HFFc6 (cell line): ENCODE data around the gene LMNA. TPM values are rescaled to one million over a fixed set of nuclear protein-coding genes. Genes with fewer than 3 reads are reported as not detected.

Experiments used
- DNase-seq: peaks from one replicate; pipeline ENCODE4 v3.0.0-alpha.2; 2018
- H3K27ac Mint-ChIP-seq: 2 replicates; pipeline ENCODE4 v1.8.0; 2020; ENCODE audit warnings: mild to moderate bottlenecking, mixed read lengths
- H3K27me3 Mint-ChIP-seq: 2 replicates; pipeline ENCODE4 v1.8.0; 2021; ENCODE audit warnings: mild to moderate bottlenecking, moderate library complexity, mixed read lengths; ENCODE audit not compliant: insufficient read depth
- H3K36me3 Mint-ChIP-seq: 2 replicates; pipeline ENCODE4 v1.8.0; 2021; ENCODE audit warnings: low read depth, mixed read lengths
- H3K4me1 Mint-ChIP-seq: 2 replicates; pipeline ENCODE4 v1.8.0; 2020; ENCODE audit warnings: low read depth, mixed read lengths
- H3K4me3 Mint-ChIP-seq: 2 replicates; pipeline ENCODE4 v1.8.0; 2020; ENCODE audit warnings: mild to moderate bottlenecking, moderate library complexity, mixed read lengths
- H3K9me3 Mint-ChIP-seq: 2 replicates; pipeline ENCODE4 v1.8.0; 2020; ENCODE audit warnings: mild to moderate bottlenecking, mixed read lengths
- CTCF ChIP-seq: fragments of 200-600 bp; sonication (generic); IDR thresholded peaks from 2 replicates; pipeline ENCODE4 v1.5.0; 2021; ENCODE audit warnings: antibody characterized with exemption, mild to moderate bottlenecking
- long read RNA-seq: library from polyadenylated mRNA; unstranded; transcript quantifications from one replicate; pipeline ENCODE4 v2.0.0, GENCODE V29; 2019
- total RNA-seq, 6 experiments: library from RNA; stranded (reverse); fragmentation: NEBNext Ultra II Directional; extraction: Animal tissue kit (Norgen Biotek cat#: 25700); gene quantifications; 2 replicates in 1 of 6; 3 replicates in 5 of 6; pipeline ENCODE4 v1.2.3, GENCODE V29; 2021

The LMNA gene
- total RNA-seq: 1,000 to 10,000 TPM; 1,238 to 1,664 (median 1,535) TPM
- long read RNA-seq, transcript LMNA-217 (5 exons, 1,348 nt): minor isoform, 6 of 1,936 reads
- long read RNA-seq, transcript LMNA-206 (12 exons, 3,190 nt): major isoform, 356 of 1,936 reads
- long read RNA-seq, partial matches to known transcripts: 1,514 of 1,936 reads
- long read RNA-seq, other reads (novel, unspliced or antisense): 57 of 1,936 reads

GRCh38 chr1:156114101-156114918, at the start of gene LMNA:
LMNA (plus strand) TSS chr1:156114711; CDS start chr1:156114919, 208 bp downstream.
- Mint-ChIP-seq H3K27ac (peak within 1 kb of the TSS; percentile 98), H3K27me3 (peaks cover 41% of the 10 kb centered on the region), H3K4me1 (peaks cover 47% of the 10 kb centered on the region), H3K36me3 (peaks cover 44% of the 10 kb centered on the region), H3K4me3 (peak within 1 kb of the TSS; percentile 95), H3K9me3 (peaks cover 17% of the 10 kb centered on the region)
- peak; percentile 96 for DNase-seq
- no peak for TF ChIP-seq CTCF

DNA sequence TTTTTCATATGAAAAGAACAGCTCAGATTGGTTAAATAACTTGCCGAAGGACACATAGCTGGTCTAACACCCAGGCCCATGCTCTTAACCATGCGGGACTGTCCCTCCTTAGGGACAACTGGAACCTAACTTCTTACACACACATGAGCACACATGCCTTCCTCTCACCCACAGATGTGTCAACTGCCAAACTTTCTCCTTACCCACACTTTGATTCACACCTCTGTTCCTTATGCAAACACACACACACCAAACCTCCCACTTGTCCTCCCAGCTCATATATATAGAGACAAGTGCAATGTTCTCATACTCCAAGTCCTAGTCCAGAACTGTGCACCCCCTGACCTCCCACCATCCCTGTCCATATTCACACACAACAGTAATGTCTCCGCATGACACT, 49.3 kb upstream of the LMNA start:
- DNase-seq: no peak
- no peak for TF ChIP-seq CTCF
- H3K4me1 Mint-ChIP-seq: peaks cover 14% of the 10 kb centered on the region
- H3K27ac Mint-ChIP-seq: no peak overlapping the region
- peaks cover 1% of the 10 kb centered on the region for H3K27me3 Mint-ChIP-seq
- H3K36me3 Mint-ChIP-seq: no peaks in the 10 kb centered on the region
- H3K9me3 Mint-ChIP-seq: no peaks in the 10 kb centered on the region
- no peak overlapping the region for H3K4me3 Mint-ChIP-seq

DNA sequence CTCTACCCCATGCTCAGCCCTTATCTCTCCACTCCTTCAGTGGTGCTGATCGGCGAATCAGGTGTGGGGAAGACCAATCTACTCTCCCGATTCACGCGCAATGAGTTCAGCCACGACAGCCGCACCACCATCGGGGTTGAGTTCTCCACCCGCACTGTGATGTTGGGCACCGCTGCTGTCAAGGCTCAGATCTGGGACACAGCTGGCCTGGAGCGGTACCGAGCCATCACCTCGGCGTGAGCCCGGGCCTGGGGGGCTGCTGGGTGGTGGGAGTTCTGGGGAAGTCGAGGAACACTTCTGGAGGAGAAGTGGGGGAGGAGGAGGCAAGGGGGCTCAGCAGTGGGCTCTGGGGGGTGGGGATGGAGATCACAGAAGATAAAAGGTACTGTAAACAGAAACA, 48.6 kb upstream of the LMNA start:
- Mint-ChIP-seq H3K27ac (no peak overlapping the region), H3K9me3 (no peaks in the 10 kb centered on the region), H3K4me3 (no peak overlapping the region), H3K27me3 (peaks cover 1% of the 10 kb centered on the region), H3K36me3 (no peaks in the 10 kb centered on the region), H3K4me1 (peaks cover 14% of the 10 kb centered on the region)
- no peak for DNase-seq
- no peak for TF ChIP-seq CTCF

DNA sequence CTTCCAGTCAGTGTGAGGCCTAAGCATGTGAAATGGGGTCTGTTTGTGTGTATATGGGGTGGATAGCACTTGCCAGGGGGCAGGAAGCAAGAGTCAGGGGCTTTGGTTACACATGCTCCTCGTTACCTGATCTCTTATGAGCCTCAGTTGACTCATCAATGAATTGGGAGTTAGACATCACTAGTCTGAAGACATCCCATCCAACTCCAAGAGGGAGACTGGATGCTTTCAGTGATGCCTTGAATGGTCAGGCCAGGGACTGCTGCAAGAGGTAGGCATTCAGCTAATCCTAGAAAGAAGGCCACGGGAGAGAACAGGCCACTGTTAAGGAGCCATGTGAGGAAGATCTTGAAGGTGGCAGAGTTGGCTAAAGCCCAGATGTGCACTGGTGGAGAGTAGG, 47.2 kb upstream of the LMNA start:
- Mint-ChIP-seq H3K4me1 (peaks cover 8% of the 10 kb centered on the region), H3K4me3 (no peak overlapping the region), H3K36me3 (no peaks in the 10 kb centered on the region), H3K9me3 (no peaks in the 10 kb centered on the region), H3K27ac (no peak overlapping the region), H3K27me3 (peaks cover 1% of the 10 kb centered on the region)
- no peak for DNase-seq
- no peak for TF ChIP-seq CTCF

DNA sequence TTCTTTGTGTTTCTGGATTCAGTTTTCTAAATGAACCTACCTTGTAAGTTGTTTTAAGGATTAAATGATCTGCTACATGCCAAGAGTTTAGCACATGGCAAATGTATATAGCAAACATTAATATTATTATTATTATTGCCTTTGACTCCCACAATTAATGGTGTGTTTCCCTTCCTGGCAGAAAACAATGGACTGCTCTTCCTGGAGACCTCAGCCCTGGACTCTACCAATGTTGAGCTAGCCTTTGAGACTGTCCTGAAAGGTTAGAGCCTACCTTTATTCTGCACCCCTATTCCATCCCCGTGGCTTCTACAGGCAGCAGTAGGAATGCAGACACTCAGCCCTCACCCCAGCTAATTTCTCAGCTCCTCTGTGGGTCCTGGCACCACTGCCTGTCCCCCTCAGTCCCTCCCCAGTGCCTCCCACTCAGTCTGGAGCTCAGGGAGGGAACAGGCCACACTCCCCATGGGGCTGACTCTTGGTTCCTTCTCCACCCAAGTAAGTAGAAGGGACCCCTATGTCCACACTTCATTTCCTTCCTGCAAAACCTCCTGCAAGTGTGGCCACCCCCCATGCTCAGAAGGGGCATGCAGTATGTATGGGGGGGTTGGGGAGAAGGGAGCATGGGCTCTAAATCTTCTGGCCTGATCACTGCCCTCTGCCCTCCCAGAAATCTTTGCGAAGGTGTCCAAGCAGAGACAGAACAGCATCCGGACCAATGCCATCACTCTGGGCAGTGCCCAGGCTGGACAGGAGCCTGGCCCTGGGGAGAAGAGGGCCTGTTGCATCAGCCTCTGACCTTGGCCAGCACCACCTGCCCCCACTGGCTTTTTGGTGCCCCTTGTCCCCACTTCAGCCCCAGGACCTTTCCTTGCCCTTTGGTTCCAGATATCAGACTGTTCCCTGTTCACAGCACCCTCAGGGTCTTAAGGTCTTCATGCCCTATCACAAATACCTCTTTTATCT, 44.7 kb upstream of the LMNA start:
- no peak for TF ChIP-seq CTCF
- no peak overlapping the region for H3K27ac Mint-ChIP-seq
- H3K27me3 Mint-ChIP-seq: peaks cover 3% of the 10 kb centered on the region
- H3K36me3 Mint-ChIP-seq: no peaks in the 10 kb centered on the region
- no peak overlapping the region for H3K4me3 Mint-ChIP-seq
- H3K9me3 Mint-ChIP-seq: no peaks in the 10 kb centered on the region
- no peak for DNase-seq
- H3K4me1 Mint-ChIP-seq: peaks cover 5% of the 10 kb centered on the region
